Parathyroid adenoma (tissue), 2 donors: ENCODE results near the gene SPHKAP.

Experiments
- H2AFZ ChIP-seq: fragments of 300-600 bp; sonication (generic); one replicate; pipeline ENCODE4 v1.7.0; 2017; ENCODE audit warnings: antibody characterized with exemption, mild to moderate bottlenecking
- H3K27ac ChIP-seq: fragments of 300-600 bp; sonication (generic); one replicate; pipeline ENCODE4 v1.7.0; 2017
- H3K27me3 ChIP-seq: fragments of 300-600 bp; sonication (generic); one replicate; pipeline ENCODE4 v1.7.0; 2017; ENCODE audit warnings: low read length; ENCODE audit not compliant: control insufficient read depth, insufficient read depth
- H3K36me3 ChIP-seq: fragments of 300-600 bp; sonication (generic); one replicate; pipeline ENCODE4 v1.7.0; 2017; ENCODE audit warnings: low read length; ENCODE audit not compliant: control insufficient read depth, insufficient read depth
- H3K4me1 ChIP-seq: fragments of 300-600 bp; sonication (generic); one replicate; pipeline ENCODE4 v1.7.0; 2017; ENCODE audit warnings: control low read depth
- H3K4me2 ChIP-seq: fragments of 300-600 bp; sonication (generic); one replicate; pipeline ENCODE4 v1.7.0; 2017; ENCODE audit warnings: low read length
- H3K4me3 ChIP-seq: fragments of 300-600 bp; sonication (generic); one replicate; pipeline ENCODE4 v1.7.0; 2017; ENCODE audit warnings: low read depth, low read length
- H3K79me2 ChIP-seq: fragments of 300-600 bp; sonication (generic); one replicate; pipeline ENCODE4 v1.7.0; 2017; ENCODE audit warnings: control low read depth
- H3K9ac ChIP-seq: fragments of 300-600 bp; sonication (generic); one replicate; pipeline ENCODE4 v1.7.0; 2017; ENCODE audit warnings: mild to moderate bottlenecking
- H3K9me3 ChIP-seq: fragments of 300-600 bp; sonication (generic); one replicate; pipeline ENCODE4 v1.7.0; 2017; ENCODE audit warnings: low read length; ENCODE audit not compliant: control insufficient read depth
- CTCF ChIP-seq: fragments of 300-600 bp; sonication (generic); IDR thresholded peaks from one replicate; pipeline ENCODE4 v1.7.0; 2017; ENCODE audit warnings: antibody characterized with exemption, mild to moderate bottlenecking
- donor health status: primary hyperparathyroidism.

The SPHKAP gene

GRCh38 chr2:228126401-228126800 lies 55.1 kb downstream of the SPHKAP start:
- Histone ChIP-seq H3K4me2 (no peak overlapping the region), H3K4me3 (no peak overlapping the region), H3K79me2 (no peaks in the 10 kb centered on the region), H3K36me3 (no peaks in the 10 kb centered on the region), H3K9me3 (no peaks in the 10 kb centered on the region), H2AFZ (no peak overlapping the region), H3K9ac (no peak overlapping the region), H3K4me1 (no peaks in the 10 kb centered on the region), H3K27me3 (no peaks in the 10 kb centered on the region), H3K27ac (no peak overlapping the region)
- TF ChIP-seq CTCF, result no peak

- no peaks in the 10 kb centered on the region for H3K4me1 ChIP-seq
- no peaks in the 10 kb centered on the region for H3K27me3 ChIP-seq
- H3K27ac ChIP-seq, result no peak overlapping the region
- no peaks in the 10 kb centered on the region for H3K36me3 ChIP-seq
- no peaks in the 10 kb centered on the region for H3K9me3 ChIP-seq
- no peaks in the 10 kb centered on the region for H3K79me2 ChIP-seq
- no peak for TF ChIP-seq CTCF
- H3K4me2 ChIP-seq, result no peak overlapping the region
- H3K9ac ChIP-seq, result no peak overlapping the region
- H3K4me3 ChIP-seq, result no peak overlapping the region
- no peak overlapping the region for H2AFZ ChIP-seq
Measured at GRCh38 chr2:228118940-228119339, 62.5 kb downstream of the SPHKAP start.

DNA sequence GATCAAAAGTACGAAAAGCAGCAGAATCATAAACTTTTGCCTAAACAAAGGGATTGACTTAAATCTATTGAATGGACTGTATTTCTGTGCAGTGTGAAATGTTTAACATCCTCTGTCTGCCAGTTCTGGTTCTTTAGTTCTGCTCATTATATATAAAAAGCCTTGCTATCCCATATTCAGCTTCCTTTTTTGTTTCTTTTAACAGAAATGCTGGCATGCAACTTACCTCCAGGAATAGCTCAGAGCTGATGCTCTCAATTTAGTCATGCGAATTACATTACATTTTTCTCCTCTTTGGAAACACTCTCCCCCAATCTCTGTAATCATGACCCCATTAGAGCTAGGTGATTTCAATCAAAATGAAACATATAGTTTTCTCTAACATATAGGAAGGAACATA lies 73.6 kb downstream of the SPHKAP start:
- no peak for TF ChIP-seq CTCF
- Histone ChIP-seq H3K36me3 (no peaks in the 10 kb centered on the region), H3K27me3 (no peaks in the 10 kb centered on the region), H3K4me1 (no peaks in the 10 kb centered on the region), H3K79me2 (no peaks in the 10 kb centered on the region), H3K9me3 (no peaks in the 10 kb centered on the region), H3K27ac (no peak overlapping the region), H2AFZ (no peak overlapping the region), H3K4me3 (no peak overlapping the region), H3K9ac (no peak overlapping the region), H3K4me2 (no peak overlapping the region)

DNA sequence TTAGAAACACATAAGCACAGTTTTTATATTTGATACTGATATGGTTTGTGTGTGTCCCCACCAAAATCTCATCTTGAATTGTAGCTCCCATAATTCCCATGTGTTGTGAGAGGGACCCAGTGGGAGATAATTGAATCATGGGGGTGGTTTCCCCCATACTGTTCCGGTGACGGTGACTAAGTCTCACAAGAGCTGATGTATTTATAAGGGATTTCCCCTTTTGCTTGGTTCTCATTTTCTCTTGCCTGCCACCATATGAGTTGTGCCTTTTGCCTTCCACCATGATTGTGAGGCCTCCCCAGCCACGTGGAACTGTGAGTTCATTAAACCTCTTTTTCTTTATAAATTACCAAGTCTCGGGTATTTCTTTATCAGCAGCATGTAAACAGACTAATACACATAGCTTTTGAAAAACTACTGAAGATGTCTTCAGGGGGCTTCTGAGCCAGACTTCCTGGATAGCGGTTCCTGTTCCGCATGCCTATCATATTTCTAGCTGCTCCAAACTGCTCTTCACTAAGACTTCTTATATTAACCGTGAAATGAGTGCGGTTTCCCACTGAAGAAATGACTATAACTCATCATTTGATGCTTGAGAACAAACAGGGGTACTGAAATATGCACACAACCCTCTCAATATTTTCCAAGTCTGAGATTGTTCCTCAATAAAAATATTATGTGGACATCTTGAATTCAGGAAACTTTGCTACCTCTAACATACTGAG lies 75.8 kb downstream of the SPHKAP start:
- H3K79me2 ChIP-seq, result no peaks in the 10 kb centered on the region
- H3K9ac ChIP-seq, result no peak overlapping the region
- no peak overlapping the region for H3K4me3 ChIP-seq
- no peaks in the 10 kb centered on the region for H3K9me3 ChIP-seq
- no peak overlapping the region for H3K4me2 ChIP-seq
- H3K36me3 ChIP-seq, result no peaks in the 10 kb centered on the region
- TF ChIP-seq CTCF, result no peak
- H3K4me1 ChIP-seq, result no peaks in the 10 kb centered on the region
- no peak overlapping the region for H3K27ac ChIP-seq
- no peaks in the 10 kb centered on the region for H3K27me3 ChIP-seq
- H2AFZ ChIP-seq, result no peak overlapping the region

- no peaks in the 10 kb centered on the region for H3K79me2 ChIP-seq
- no peaks in the 10 kb centered on the region for H3K36me3 ChIP-seq
- H3K9me3 ChIP-seq, result no peaks in the 10 kb centered on the region
- no peaks in the 10 kb centered on the region for H3K27me3 ChIP-seq
- H2AFZ ChIP-seq, result no peak overlapping the region
- H3K4me3 ChIP-seq, result no peak overlapping the region
- no peak overlapping the region for H3K9ac ChIP-seq
- H3K4me2 ChIP-seq, result no peak overlapping the region
- H3K27ac ChIP-seq, result no peak overlapping the region
- no peaks in the 10 kb centered on the region for H3K4me1 ChIP-seq
- no peak for TF ChIP-seq CTCF
Measured at GRCh38 chr2:228104215-228104614, 77.3 kb downstream of the SPHKAP start.
